Stomach (tissue), 9 donors: ENCODE results near the gene RGMA. TPM values are rescaled to one million over a fixed set of nuclear protein-coding genes. Genes with fewer than 3 reads are reported as not detected.

Experiments used
- DNase-seq, 2 donors: peaks; one replicate each; pipeline versions ENCODE4 v3.0.0 to v3.0.0-alpha.2; 2013 to 2019
- H3K27ac ChIP-seq, 5 donors: fragments of 200-600 bp in 4 of 5; sonication (generic) in 4 of 5; one replicate each; pipeline ENCODE4 v1.5.1; 2013 to 2019; ENCODE audit warnings: mild to moderate bottlenecking in 1 of 5, moderate library complexity in 1 of 5
- H3K27me3 ChIP-seq, 3 donors: fragments of 200-600 bp; sonication (generic); one replicate each; pipeline ENCODE4 v1.5.1; 2017 to 2019; ENCODE audit warnings: mixed run types in 1 of 3
- H3K36me3 ChIP-seq, 4 donors: fragments of 200-600 bp; sonication (generic); 1 replicate in 3 of 4; 2 replicates in 1 of 4; pipeline ENCODE4 v1.5.1; 2016 to 2019
- H3K4me1 ChIP-seq, 4 donors: fragments of 200-600 bp; sonication (generic); one replicate each; pipeline ENCODE4 v1.5.1; 2016 to 2019
- H3K4me3 ChIP-seq, 4 donors: fragments of 200-600 bp; sonication (generic) in 3 of 4; one replicate each; pipeline ENCODE4 v1.5.1; 2016 to 2019; ENCODE audit warnings: mild to moderate bottlenecking in 1 of 4
- H3K9me3 ChIP-seq, 4 donors: fragments of 200-600 bp; sonication (generic); one replicate each; pipeline ENCODE4 v1.5.1; 2016 to 2019
- EP300 ChIP-seq: sonication (generic); formaldehyde crosslinking; IDR thresholded peaks from one replicate; pipeline ENCODE4 v1.6.1; 2017; ENCODE audit warnings: antibody characterized with exemption
- POLR2A ChIP-seq, 4 donors: fragments of 450-650 bp; IDR thresholded peaks; one replicate each; pipeline ENCODE4 v1.6.1; 2016; ENCODE audit warnings: antibody characterized with exemption in 4 of 4, control low read depth in 2 of 4, mild to moderate bottlenecking in 1 of 4, moderate library complexity in 1 of 4
- POLR2AphosphoS5 ChIP-seq, 3 donors: sonication (generic); formaldehyde crosslinking; IDR thresholded peaks; one replicate each; pipeline ENCODE4 v1.6.1; 2016; ENCODE audit warnings: antibody characterized with exemption in 3 of 3
- whole genome bisulfite sequencing, 5 donors: extraction: QIAGEN DNeasy Blood & Tissue Kit in 3 of 5; methylation state at CpG; one replicate each; pipeline versions ENCODE4 v1.1.5 to v1.1.7; 2013 to 2018; 5-methylcytosine and 5-hydroxymethylcytosine counted together
- intact Hi-C: fragments of 100-400 bp; cut with DNase I; formaldehyde crosslinking; loops from one replicate; pipeline ENCODE4 v1.15.1; 2023; ENCODE audit warnings: low total_unique reads
- polyA plus RNA-seq, 3 donors: library from polyadenylated mRNA; stranded (reverse); fragments of 200-250 nt; gene quantifications; one replicate each; pipeline ENCODE4 v1.2.3, GENCODE V29; 2013
- total RNA-seq, 5 donors: library from RNA; depleted of rRNA; stranded (reverse); fragments of >200 nt; gene quantifications; one replicate each; pipeline versions ENCODE4 v1.1.0 to v1.2.3, GENCODE V29; 2014 to 2016
- TF ChIP-seq, protein P1 (sequence below), 7 experiments: fragments of 450-650 bp in 4 of 7; fragments of 200-600 bp in 3 of 7; sonication (generic) in 3 of 7; IDR thresholded peaks; one replicate each; pipeline ENCODE4 v1.5.1; 2016 to 2019; ENCODE audit warnings: antibody characterized with exemption in 7 of 7, control low read depth in 2 of 7, mild to moderate bottlenecking in 1 of 7
- donor health status: healthy with polysubstance abuse.
- donor health status: Bipolar disorder and iron deficiency.
- donor health status: healthy.

The RGMA gene
- total and polyA plus RNA-seq, 8 donors: 1.7 to 64.2 (median 16.1) TPM

DNA sequence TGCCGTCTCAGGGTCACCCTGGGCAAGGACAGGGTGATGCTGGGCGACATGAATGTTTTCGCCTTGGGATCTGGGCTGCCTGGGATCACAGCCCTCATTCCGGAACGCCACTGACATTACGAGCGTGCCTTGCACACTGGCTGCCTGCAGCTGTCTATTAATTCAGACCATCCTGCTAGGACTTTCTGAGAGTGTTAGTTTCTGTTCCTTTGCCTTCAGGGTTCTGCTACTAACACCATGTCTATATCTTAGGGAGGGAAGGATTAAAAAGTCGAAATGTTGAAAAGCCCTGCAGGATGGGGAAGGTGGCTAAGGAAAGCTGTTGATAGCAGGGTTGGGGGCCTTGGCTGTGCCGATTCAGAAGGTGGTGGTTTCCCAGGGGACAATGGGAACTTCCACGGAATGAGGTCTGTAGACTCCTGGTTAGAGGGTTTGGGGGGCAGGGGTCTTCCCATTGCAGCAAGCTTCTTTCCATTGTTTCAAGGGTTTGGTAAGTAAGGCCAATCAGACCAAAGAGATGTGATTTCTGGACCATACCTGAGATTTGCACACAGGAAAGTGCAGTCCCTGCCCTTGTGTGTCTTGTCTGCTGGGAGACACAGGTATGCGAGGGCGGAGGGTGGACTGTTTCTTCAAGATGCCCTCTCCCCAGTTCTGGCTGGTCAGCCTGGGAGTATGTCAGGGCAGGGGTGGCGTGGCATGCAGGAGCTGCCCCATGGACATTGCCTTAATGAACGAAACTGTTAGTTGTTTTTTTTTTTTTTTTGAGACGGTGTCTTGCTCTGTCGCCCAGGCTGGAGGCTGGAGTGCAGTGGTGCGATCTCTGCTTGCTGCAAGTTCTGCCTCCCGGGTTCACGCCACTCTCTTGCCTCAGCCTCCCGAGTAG, 50.9 kb downstream of the RGMA start:
- Histone ChIP-seq H3K36me3 (peaks cover 0 to 9% (median 0%) of the 10 kb centered on the region in 4 donors), H3K4me1 (peaks cover 4 to 31% (median 17%) of the 10 kb centered on the region in 4 donors), H3K27me3 (peaks cover 0 to 5% (median 0%) of the 10 kb centered on the region in 3 donors), H3K9me3 (no peaks in the 10 kb centered on the region), H3K4me3 (no peak overlapping the region), H3K27ac (peak overlapping the region in 2 of 5 donors; percentile 10 to 51)
- 74 to 85% (median 77%) methylated on average over 20 of the region's 20 CpGs for whole genome bisulfite sequencing, 5 donors
- intact Hi-C loops: no loop called here
- DNase-seq: no peak
- TF ChIP-seq POLR2AphosphoS5 (IDR thresholded peaks at IDR 0.05): no peak
- TF ChIP-seq EP300: no peak
- TF ChIP-seq POLR2A (IDR thresholded peaks at IDR 0.05): no peak
- TF ChIP-seq, protein P1, sequence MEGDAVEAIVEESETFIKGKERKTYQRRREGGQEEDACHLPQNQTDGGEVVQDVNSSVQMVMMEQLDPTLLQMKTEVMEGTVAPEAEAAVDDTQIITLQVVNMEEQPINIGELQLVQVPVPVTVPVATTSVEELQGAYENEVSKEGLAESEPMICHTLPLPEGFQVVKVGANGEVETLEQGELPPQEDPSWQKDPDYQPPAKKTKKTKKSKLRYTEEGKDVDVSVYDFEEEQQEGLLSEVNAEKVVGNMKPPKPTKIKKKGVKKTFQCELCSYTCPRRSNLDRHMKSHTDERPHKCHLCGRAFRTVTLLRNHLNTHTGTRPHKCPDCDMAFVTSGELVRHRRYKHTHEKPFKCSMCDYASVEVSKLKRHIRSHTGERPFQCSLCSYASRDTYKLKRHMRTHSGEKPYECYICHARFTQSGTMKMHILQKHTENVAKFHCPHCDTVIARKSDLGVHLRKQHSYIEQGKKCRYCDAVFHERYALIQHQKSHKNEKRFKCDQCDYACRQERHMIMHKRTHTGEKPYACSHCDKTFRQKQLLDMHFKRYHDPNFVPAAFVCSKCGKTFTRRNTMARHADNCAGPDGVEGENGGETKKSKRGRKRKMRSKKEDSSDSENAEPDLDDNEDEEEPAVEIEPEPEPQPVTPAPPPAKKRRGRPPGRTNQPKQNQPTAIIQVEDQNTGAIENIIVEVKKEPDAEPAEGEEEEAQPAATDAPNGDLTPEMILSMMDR (IDR thresholded peaks at IDR 0.05): no peak

- peak overlapping the region in 2 of 5 donors; percentile 10 to 51 for H3K27ac ChIP-seq
These were observed 51.8 kb downstream of the RGMA start for GRCh38 chr15:93036951-93037819.

GRCh38 chr15:93035953-93036810, 52.8 kb downstream of the RGMA start:
- H3K27ac ChIP-seq: no peak overlapping the region
- intact Hi-C loops: no loop called here
- TF ChIP-seq, protein P1 (IDR thresholded peaks at IDR 0.05): peak in 5 of 7 experiments; percentile 25 to 53 (median 45)
- no peak for TF ChIP-seq POLR2A (IDR thresholded peaks at IDR 0.05)
- no peak for TF ChIP-seq POLR2AphosphoS5 (IDR thresholded peaks at IDR 0.05)
- H3K4me1 ChIP-seq: peaks cover 4 to 31% (median 17%) of the 10 kb centered on the region in 4 donors
- H3K36me3 ChIP-seq: no peaks in the 10 kb centered on the region
- no peak overlapping the region for H3K4me3 ChIP-seq
- DNase-seq: peak; percentile 51 to 75
- 51 to 62% (median 57%) methylated on average over 32 of the region's 32 CpGs for WGBS, 5 donors
- H3K9me3 ChIP-seq: no peaks in the 10 kb centered on the region
- H3K27me3 ChIP-seq: peaks cover 0 to 5% (median 0%) of the 10 kb centered on the region in 3 donors

More at GRCh38 chr15:93036951-93037819, 51.8 kb downstream of the RGMA start:
- intact Hi-C loops: no loop called here
- TF ChIP-seq, protein P1 (IDR thresholded peaks at IDR 0.05): no peak
- TF ChIP-seq POLR2A (IDR thresholded peaks at IDR 0.05) (no peak), EP300 (no peak), POLR2AphosphoS5 (IDR thresholded peaks at IDR 0.05) (no peak)
- WGBS, 5 donors: 66 to 76% (median 75%) methylated on average over 29 of the region's 29 CpGs
- Histone ChIP-seq H3K36me3 (peaks cover 0 to under 1% (median 0%) of the 10 kb centered on the region in 4 donors), H3K4me3 (no peak overlapping the region), H3K9me3 (no peaks in the 10 kb centered on the region), H3K4me1 (peaks cover 4 to 31% (median 17%) of the 10 kb centered on the region in 4 donors), H3K27me3 (peaks cover 0 to 5% (median 0%) of the 10 kb centered on the region in 3 donors)
- DNase-seq: peak in 1 of 2 donors; percentile 79
